Measurements from ENCODE around the gene CNOT3. TPM values are rescaled to one million over a fixed set of nuclear protein-coding genes. Genes with fewer than 3 reads are reported as not detected.

CNOT3 gene
- total RNA-seq, 1 experiment from 2014 or later: 41.1 TPM

DNA sequence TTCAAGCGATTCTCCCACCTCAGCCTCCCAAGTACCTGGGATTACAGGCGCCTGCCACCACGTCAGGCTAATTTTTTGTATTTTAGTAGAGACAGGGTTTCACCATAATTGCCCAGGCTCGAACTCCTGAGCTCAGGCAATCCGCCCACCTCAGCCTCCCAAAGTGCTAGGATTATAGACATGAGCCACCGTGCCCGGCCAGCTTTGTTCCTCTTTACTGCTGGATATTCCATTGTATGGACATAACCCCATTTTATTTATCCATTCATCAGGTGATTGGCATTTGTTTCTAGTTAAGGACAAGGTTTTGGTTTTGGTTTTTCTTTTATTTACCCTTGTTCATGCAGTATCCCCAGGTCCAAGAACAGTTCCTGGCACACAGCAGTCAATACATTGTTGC is 59.0 kb downstream of the CNOT3 start:
- ATAC-seq: no peak
- peaks cover 7% of the 10 kb centered on the region for H4K20me1 ChIP-seq (ENCODE audit: low read length)
- no peaks in the 10 kb centered on the region for H3F3A ChIP-seq (ENCODE audit: low read length, unreplicated experiment)
- no peak overlapping the region for H3K4me3 ChIP-seq (ENCODE audit: low read length)
- peaks cover 13% of the 10 kb centered on the region for H3K4me1 ChIP-seq (ENCODE audit: insufficient read depth, low read length)
- H3K9me2 ChIP-seq (replicated peaks; ENCODE audit: low read length): no peaks in the 10 kb centered on the region
- intact Hi-C loops (cut with micrococcal nuclease): no loop called here
- no peaks in the 10 kb centered on the region for H3K27me3 ChIP-seq (ENCODE audit: low read length)
- H3K27ac ChIP-seq (ENCODE audit: low read length): no peak overlapping the region
- no peak for DNase-seq
- H3K4me2 ChIP-seq (ENCODE audit: low read length): no peak overlapping the region
- H3K9ac ChIP-seq (ENCODE audit: low read length): no peak overlapping the region
- TF ChIP-seq EZH2phosphoT487 (IDR thresholded peaks at IDR 0.05; ENCODE audit: borderline replicate concordance, low read length) (no peak), EZH2 (IDR thresholded peaks at IDR 0.05; ENCODE audit: low read length, unreplicated experiment) (no peak)
- TF ChIP-seq, protein P1, sequence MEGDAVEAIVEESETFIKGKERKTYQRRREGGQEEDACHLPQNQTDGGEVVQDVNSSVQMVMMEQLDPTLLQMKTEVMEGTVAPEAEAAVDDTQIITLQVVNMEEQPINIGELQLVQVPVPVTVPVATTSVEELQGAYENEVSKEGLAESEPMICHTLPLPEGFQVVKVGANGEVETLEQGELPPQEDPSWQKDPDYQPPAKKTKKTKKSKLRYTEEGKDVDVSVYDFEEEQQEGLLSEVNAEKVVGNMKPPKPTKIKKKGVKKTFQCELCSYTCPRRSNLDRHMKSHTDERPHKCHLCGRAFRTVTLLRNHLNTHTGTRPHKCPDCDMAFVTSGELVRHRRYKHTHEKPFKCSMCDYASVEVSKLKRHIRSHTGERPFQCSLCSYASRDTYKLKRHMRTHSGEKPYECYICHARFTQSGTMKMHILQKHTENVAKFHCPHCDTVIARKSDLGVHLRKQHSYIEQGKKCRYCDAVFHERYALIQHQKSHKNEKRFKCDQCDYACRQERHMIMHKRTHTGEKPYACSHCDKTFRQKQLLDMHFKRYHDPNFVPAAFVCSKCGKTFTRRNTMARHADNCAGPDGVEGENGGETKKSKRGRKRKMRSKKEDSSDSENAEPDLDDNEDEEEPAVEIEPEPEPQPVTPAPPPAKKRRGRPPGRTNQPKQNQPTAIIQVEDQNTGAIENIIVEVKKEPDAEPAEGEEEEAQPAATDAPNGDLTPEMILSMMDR (conservative IDR thresholded peaks at IDR 0.05; ENCODE audit: low read depth, low read length): no peak
- H3K36me3 ChIP-seq (ENCODE audit: low read depth, low read length): peaks cover 17% of the 10 kb centered on the region
- H2AFZ ChIP-seq (ENCODE audit: low read length): no peak overlapping the region
- ChIA-PET CTCF (no interaction called here), POLR2A (ENCODE audit: unreplicated experiment) (no interaction called here)
- H3K9me3 ChIP-seq (ENCODE audit: low read length): no peaks in the 10 kb centered on the region
- H3K79me2 ChIP-seq (ENCODE audit: low read length): peaks cover 38% of the 10 kb centered on the region
- no TSS peak for BruUV-seq (replicated peaks)

DNA sequence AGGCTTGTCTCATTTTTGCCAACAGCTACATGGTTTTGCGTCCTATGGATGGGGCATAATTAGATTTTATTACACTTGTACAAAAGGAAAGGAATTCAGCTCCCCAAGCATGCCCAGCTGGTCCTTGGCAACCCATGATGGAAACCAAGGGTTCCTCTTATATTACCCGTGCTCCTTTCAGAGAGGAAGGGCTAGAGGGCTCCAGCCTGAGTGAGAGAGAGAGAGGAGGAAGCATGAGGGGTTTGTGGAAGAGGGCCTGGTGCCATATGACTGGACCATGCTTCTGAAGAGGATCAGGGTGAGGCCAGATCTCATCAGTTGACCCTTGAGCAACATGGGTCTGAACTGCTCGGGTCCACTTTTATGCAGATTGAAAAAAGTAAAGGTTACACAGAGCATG is 59.6 kb downstream of the CNOT3 start:
- no peaks in the 10 kb centered on the region for H3K27me3 ChIP-seq (ENCODE audit: low read length)
- no peak for DNase-seq
- no peak overlapping the region for H3K27ac ChIP-seq (ENCODE audit: low read length)
- BruUV-seq (replicated peaks): no TSS peak
- TF ChIP-seq EZH2phosphoT487 (IDR thresholded peaks at IDR 0.05; ENCODE audit: borderline replicate concordance, low read length): no peak
- no peak for TF ChIP-seq EZH2 (IDR thresholded peaks at IDR 0.05; ENCODE audit: low read length, unreplicated experiment)
- TF ChIP-seq, protein P1 (conservative IDR thresholded peaks at IDR 0.05; ENCODE audit: low read depth, low read length): no peak
- peaks cover 11% of the 10 kb centered on the region for H3K4me1 ChIP-seq (ENCODE audit: insufficient read depth, low read length)
- H3K9me3 ChIP-seq (ENCODE audit: low read length): no peaks in the 10 kb centered on the region
- ATAC-seq: no peak
- intact Hi-C loops (cut with micrococcal nuclease): no loop called here
- no peak overlapping the region for H3K4me3 ChIP-seq (ENCODE audit: low read length)
- ChIA-PET CTCF (no interaction called here), POLR2A (ENCODE audit: unreplicated experiment) (no interaction called here)
- H3K79me2 ChIP-seq (ENCODE audit: low read length): peaks cover 38% of the 10 kb centered on the region
- no peak overlapping the region for H2AFZ ChIP-seq (ENCODE audit: low read length)
- H3K9ac ChIP-seq (ENCODE audit: low read length): no peak overlapping the region
- peaks cover 23% of the 10 kb centered on the region for H3K36me3 ChIP-seq (ENCODE audit: low read depth, low read length)
- H4K20me1 ChIP-seq (ENCODE audit: low read length): peaks cover 13% of the 10 kb centered on the region
- H3K4me2 ChIP-seq (ENCODE audit: low read length): no peak overlapping the region
- H3K9me2 ChIP-seq (replicated peaks; ENCODE audit: low read length): no peaks in the 10 kb centered on the region
- peaks cover 5% of the 10 kb centered on the region for H3F3A ChIP-seq (ENCODE audit: low read length, unreplicated experiment)

DNA sequence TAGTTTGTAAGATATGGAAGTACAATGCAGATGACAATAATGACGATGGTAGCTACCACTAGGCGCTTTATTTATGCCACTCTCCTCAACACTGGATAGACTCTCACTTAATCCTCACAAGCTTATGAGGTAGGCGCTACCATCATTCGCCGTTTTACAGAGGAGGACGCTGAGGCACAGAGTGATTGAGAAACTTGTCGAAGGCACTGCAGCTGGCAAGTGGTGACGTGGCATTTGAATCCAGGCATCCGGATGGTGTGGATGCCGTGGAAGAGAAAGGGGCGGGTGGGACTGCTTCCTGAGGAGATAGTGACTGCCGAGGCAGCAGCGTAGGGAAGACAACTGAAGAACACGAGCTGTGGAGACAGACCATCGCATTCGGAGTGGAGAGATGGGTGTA is 61.8 kb downstream of the CNOT3 start:
- Histone ChIP-seq H2AFZ (ENCODE audit: low read length) (no peak overlapping the region), H3K36me3 (ENCODE audit: low read depth, low read length) (peaks cover 37% of the 10 kb centered on the region), H3K4me3 (ENCODE audit: low read length) (no peak overlapping the region), H3K27ac (ENCODE audit: low read length) (no peak overlapping the region), H3K27me3 (ENCODE audit: low read length) (no peaks in the 10 kb centered on the region), H3K9me2 (replicated peaks; ENCODE audit: low read length) (no peaks in the 10 kb centered on the region), H3K9ac (ENCODE audit: low read length) (no peak overlapping the region), H4K20me1 (ENCODE audit: low read length) (peaks cover 35% of the 10 kb centered on the region), H3K79me2 (ENCODE audit: low read length) (peaks cover 46% of the 10 kb centered on the region), H3K9me3 (ENCODE audit: low read length) (no peaks in the 10 kb centered on the region), H3F3A (ENCODE audit: low read length, unreplicated experiment) (peaks cover 22% of the 10 kb centered on the region), H3K4me1 (ENCODE audit: insufficient read depth, low read length) (peaks cover 28% of the 10 kb centered on the region), H3K4me2 (ENCODE audit: low read length) (no peak overlapping the region)
- TF ChIP-seq EZH2 (IDR thresholded peaks at IDR 0.05; ENCODE audit: low read length, unreplicated experiment) (no peak), EZH2phosphoT487 (IDR thresholded peaks at IDR 0.05; ENCODE audit: borderline replicate concordance, low read length) (no peak)
- TF ChIP-seq, protein P1 (conservative IDR thresholded peaks at IDR 0.05; ENCODE audit: low read depth, low read length): no peak
- BruUV-seq (replicated peaks): no TSS peak
- POLR2A ChIA-PET (ENCODE audit: unreplicated experiment): interaction anchor here (0.6 to 1.2 kb wide), 4 partner anchors 8 to 26 kb away, joined by 3 to 19 read pairs (median 4); partner anchors contain the start of genes TMC4 and TSEN34
- ATAC-seq (no peak), DNase-seq (no peak)
- intact Hi-C loops (cut with micrococcal nuclease): no loop called here
- CTCF ChIA-PET: no interaction called here
